ENCODE measurements around the gene CYSTM1. TPM values are rescaled to one million over a fixed set of nuclear protein-coding genes. Genes with fewer than 3 reads are reported as not detected.

Gene CYSTM1
- total and polyA plus RNA-seq, 2 donors (not counting 3 experiments of a cell fraction or from before 2014, with no cell fraction given) = 28.9 to 41.5 TPM

GRCh38 chr5:140162275-140162674 lies 12.7 kb upstream of the CYSTM1 start:
- H4K20me1 ChIP-seq (replicated peaks; ENCODE audit: control insufficient read depth, extremely low read depth, insufficient read depth, low read length) = no peaks in the 10 kb centered on the region
- ChIA-PET CTCF (interaction anchor here (0.6 to 13.1 kb wide), 3 partner anchors 16 to 858 kb away, joined by 3 to 141 read pairs (median 57); no protein-coding TSS in a partner anchor), POLR2A (no interaction called here)
- H3K79me2 ChIP-seq (ENCODE audit: control insufficient read depth, insufficient read depth, low read length) = no peaks in the 10 kb centered on the region
- no peak for TF ChIP-seq JUN (IDR thresholded peaks at IDR 0.05; ENCODE audit: borderline replicate concordance, insufficient read depth, insufficient read length, low read depth)
- TF ChIP-seq FOS (IDR thresholded peaks at IDR 0.05; ENCODE audit: borderline replicate concordance, insufficient read depth, low read length) = no peak
- TF ChIP-seq, protein P1, sequence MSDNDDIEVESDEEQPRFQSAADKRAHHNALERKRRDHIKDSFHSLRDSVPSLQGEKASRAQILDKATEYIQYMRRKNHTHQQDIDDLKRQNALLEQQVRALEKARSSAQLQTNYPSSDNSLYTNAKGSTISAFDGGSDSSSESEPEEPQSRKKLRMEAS (IDR thresholded peaks at IDR 0.05; ENCODE audit: insufficient read depth, insufficient read length) = no peak
- no peak for TF ChIP-seq MYC (IDR thresholded peaks at IDR 0.05; ENCODE audit: low read depth, low read length)
- TF ChIP-seq, protein P2, sequence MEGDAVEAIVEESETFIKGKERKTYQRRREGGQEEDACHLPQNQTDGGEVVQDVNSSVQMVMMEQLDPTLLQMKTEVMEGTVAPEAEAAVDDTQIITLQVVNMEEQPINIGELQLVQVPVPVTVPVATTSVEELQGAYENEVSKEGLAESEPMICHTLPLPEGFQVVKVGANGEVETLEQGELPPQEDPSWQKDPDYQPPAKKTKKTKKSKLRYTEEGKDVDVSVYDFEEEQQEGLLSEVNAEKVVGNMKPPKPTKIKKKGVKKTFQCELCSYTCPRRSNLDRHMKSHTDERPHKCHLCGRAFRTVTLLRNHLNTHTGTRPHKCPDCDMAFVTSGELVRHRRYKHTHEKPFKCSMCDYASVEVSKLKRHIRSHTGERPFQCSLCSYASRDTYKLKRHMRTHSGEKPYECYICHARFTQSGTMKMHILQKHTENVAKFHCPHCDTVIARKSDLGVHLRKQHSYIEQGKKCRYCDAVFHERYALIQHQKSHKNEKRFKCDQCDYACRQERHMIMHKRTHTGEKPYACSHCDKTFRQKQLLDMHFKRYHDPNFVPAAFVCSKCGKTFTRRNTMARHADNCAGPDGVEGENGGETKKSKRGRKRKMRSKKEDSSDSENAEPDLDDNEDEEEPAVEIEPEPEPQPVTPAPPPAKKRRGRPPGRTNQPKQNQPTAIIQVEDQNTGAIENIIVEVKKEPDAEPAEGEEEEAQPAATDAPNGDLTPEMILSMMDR (IDR thresholded peaks at IDR 0.05; ENCODE audit: extremely low read depth in 1 of 2, insufficient read depth in 1 of 2, low read depth in 1 of 2, low read length in 2 of 2) = no peak
- TF ChIP-seq POLR2A (IDR thresholded peaks at IDR 0.05; ENCODE audit: low read depth, low read length) = no peak
- no peak for TF ChIP-seq POLR2AphosphoS5 (IDR thresholded peaks at IDR 0.05; ENCODE audit: insufficient read depth, low read depth, low read length)
- TF ChIP-seq EZH2 (IDR thresholded peaks at IDR 0.05; ENCODE audit: borderline replicate concordance, low read depth, low read length, severe bottlenecking) = no peak
- no peak for TF ChIP-seq GATA2 (IDR thresholded peaks at IDR 0.05; ENCODE audit: insufficient read depth, insufficient read length, low read depth, low read length)
- H2AFZ ChIP-seq (ENCODE audit: low read depth, low read length) = no peak overlapping the region
- intact Hi-C loops (cut with micrococcal nuclease) = no loop called here
- H3K27me3 ChIP-seq (ENCODE audit: control insufficient read depth in 2 of 2, insufficient read depth in 2 of 2, low read length in 2 of 2) = no peaks in the 10 kb centered on the region
- no peaks in the 10 kb centered on the region for H3K4me1 ChIP-seq (ENCODE audit: control insufficient read depth, extremely low read depth, insufficient read depth, low read length)
- H3K9me1 ChIP-seq (replicated peaks; ENCODE audit: control insufficient read depth, extremely low read depth, insufficient read depth, low read length) = no peaks in the 10 kb centered on the region
- no TSS peak for BruUV-seq (replicated peaks)
- dilution Hi-C loops (cut with MboI; ENCODE audit: extremely low pct_ligation_motif_present, low sequenced_read_pairs) = no loop called here
- no peak for FAIRE-seq
- DNase-seq (ENCODE audit: low read depth, low spot score) = no peak
- no peak overlapping the region for H3K4me2 ChIP-seq (ENCODE audit: insufficient read depth, low read length)
- H3K9ac ChIP-seq (replicated peaks; ENCODE audit: extremely low read depth, insufficient read depth, low read length) = no peak overlapping the region
- no peaks in the 10 kb centered on the region for H3K9me3 ChIP-seq (replicated peaks; ENCODE audit: control insufficient read depth, insufficient read depth, low read length)
- no peak overlapping the region for H3K4me3 ChIP-seq (replicated peaks in 1 of 3; ENCODE audit: insufficient read depth in 1 of 3, low read depth in 1 of 3, low read length in 3 of 3)
- no peaks in the 10 kb centered on the region for H3K36me3 ChIP-seq (ENCODE audit: control insufficient read depth in 2 of 2, extremely low read depth in 1 of 2, insufficient read depth in 2 of 2, low read length in 2 of 2)
- no peak overlapping the region for H3K27ac ChIP-seq (ENCODE audit: insufficient read depth, low read depth, low read length)
